ENCODE measurements around the gene PPP5C. TPM values are rescaled to one million over a fixed set of nuclear protein-coding genes. Genes with fewer than 3 reads are reported as not detected.

Gene PPP5C
- polyA plus RNA-seq, 1 donor from 2014 or later, result 99.3 TPM

DNA sequence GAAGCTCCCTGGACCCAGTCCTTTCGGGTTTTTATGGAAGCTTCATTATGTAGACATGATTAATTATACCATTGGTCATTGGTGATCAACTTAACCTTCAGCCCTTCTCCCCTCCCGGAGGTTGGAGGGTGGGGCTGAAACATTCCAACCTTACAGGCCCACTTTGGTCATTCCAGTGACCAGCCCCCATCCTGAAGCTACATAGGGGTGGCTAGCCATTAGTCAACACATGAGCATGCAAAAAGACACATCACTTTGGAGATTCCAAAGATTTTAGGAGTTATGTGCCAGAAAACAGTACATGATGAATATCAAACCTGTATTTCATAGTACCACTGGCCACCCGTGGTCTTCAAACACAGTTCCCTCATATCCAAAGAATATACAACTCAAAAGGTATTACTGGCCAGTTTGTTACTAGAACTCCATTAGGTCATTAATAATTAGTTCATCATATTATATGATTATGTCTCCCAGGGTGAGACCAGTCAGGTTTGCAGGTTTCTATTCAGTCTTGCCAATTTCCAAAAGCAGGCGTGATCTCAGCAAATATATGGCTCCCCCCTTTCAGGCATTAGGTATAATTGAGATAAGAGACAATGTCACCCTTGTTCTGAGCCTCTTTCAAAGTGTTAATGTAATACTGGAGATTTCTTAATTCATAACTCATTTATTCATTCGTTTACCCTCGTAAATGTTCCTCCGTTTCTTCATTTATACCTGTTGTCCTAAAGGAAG is 11.1 kb downstream of the PPP5C start:
- H3K27me3 ChIP-seq (ENCODE audit: insufficient read depth, low read depth, low read length), result no peaks in the 10 kb centered on the region
- TF ChIP-seq, protein P1, sequence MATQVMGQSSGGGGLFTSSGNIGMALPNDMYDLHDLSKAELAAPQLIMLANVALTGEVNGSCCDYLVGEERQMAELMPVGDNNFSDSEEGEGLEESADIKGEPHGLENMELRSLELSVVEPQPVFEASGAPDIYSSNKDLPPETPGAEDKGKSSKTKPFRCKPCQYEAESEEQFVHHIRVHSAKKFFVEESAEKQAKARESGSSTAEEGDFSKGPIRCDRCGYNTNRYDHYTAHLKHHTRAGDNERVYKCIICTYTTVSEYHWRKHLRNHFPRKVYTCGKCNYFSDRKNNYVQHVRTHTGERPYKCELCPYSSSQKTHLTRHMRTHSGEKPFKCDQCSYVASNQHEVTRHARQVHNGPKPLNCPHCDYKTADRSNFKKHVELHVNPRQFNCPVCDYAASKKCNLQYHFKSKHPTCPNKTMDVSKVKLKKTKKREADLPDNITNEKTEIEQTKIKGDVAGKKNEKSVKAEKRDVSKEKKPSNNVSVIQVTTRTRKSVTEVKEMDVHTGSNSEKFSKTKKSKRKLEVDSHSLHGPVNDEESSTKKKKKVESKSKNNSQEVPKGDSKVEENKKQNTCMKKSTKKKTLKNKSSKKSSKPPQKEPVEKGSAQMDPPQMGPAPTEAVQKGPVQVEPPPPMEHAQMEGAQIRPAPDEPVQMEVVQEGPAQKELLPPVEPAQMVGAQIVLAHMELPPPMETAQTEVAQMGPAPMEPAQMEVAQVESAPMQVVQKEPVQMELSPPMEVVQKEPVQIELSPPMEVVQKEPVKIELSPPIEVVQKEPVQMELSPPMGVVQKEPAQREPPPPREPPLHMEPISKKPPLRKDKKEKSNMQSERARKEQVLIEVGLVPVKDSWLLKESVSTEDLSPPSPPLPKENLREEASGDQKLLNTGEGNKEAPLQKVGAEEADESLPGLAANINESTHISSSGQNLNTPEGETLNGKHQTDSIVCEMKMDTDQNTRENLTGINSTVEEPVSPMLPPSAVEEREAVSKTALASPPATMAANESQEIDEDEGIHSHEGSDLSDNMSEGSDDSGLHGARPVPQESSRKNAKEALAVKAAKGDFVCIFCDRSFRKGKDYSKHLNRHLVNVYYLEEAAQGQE (IDR thresholded peaks at IDR 0.05; ENCODE audit: borderline replicate concordance), result no peak
- no peak for TF ChIP-seq TAF1 (IDR thresholded peaks at IDR 0.05; ENCODE audit: low read depth)
- TF ChIP-seq MXI1 (conservative IDR thresholded peaks at IDR 0.05; ENCODE audit: poor library complexity, severe bottlenecking), result no peak
- TF ChIP-seq EZH2 (IDR thresholded peaks at IDR 0.05; ENCODE audit: borderline replicate concordance, insufficient read depth, low read length, poor library complexity, severe bottlenecking), result no peak
- TF ChIP-seq EP300 (conservative IDR thresholded peaks at IDR 0.05; ENCODE audit: poor library complexity, severe bottlenecking), result no peak
- no peak for TF ChIP-seq SMC3 (conservative IDR thresholded peaks at IDR 0.05; ENCODE audit: poor library complexity)
- TF ChIP-seq, protein P2, sequence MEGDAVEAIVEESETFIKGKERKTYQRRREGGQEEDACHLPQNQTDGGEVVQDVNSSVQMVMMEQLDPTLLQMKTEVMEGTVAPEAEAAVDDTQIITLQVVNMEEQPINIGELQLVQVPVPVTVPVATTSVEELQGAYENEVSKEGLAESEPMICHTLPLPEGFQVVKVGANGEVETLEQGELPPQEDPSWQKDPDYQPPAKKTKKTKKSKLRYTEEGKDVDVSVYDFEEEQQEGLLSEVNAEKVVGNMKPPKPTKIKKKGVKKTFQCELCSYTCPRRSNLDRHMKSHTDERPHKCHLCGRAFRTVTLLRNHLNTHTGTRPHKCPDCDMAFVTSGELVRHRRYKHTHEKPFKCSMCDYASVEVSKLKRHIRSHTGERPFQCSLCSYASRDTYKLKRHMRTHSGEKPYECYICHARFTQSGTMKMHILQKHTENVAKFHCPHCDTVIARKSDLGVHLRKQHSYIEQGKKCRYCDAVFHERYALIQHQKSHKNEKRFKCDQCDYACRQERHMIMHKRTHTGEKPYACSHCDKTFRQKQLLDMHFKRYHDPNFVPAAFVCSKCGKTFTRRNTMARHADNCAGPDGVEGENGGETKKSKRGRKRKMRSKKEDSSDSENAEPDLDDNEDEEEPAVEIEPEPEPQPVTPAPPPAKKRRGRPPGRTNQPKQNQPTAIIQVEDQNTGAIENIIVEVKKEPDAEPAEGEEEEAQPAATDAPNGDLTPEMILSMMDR (IDR thresholded peaks at IDR 0.05; ENCODE audit: poor library complexity, severe bottlenecking), result no peak
- no peak for TF ChIP-seq POLR2AphosphoS5 (IDR thresholded peaks at IDR 0.05)
- no peak for TF ChIP-seq RAD21 (conservative IDR thresholded peaks at IDR 0.05)
- H3K4me2 ChIP-seq (ENCODE audit: low read length), result no peak overlapping the region
- no peaks in the 10 kb centered on the region for H3F3A ChIP-seq (ENCODE audit: insufficient read depth, low read length, poor library complexity, severe bottlenecking)
- peaks cover 4% of the 10 kb centered on the region for H3K79me2 ChIP-seq (replicated peaks; ENCODE audit: insufficient read depth, low read length)
- H3K9ac ChIP-seq (ENCODE audit: low read length), result no peak overlapping the region
- H3K9me2 ChIP-seq (ENCODE audit: insufficient read depth, low read length), result no peaks in the 10 kb centered on the region
- H3K36me3 ChIP-seq (ENCODE audit: insufficient read depth, low read length), result no peaks in the 10 kb centered on the region
- H3K4me3 ChIP-seq (ENCODE audit: low read length), result no peak overlapping the region
- no peak overlapping the region for H3K27ac ChIP-seq (ENCODE audit: low read length)
- no peaks in the 10 kb centered on the region for H3K9me3 ChIP-seq (ENCODE audit: low read length)
- no peak overlapping the region for H2AFZ ChIP-seq (ENCODE audit: low read depth, low read length)
- H4K20me1 ChIP-seq (ENCODE audit: insufficient read depth), result no peaks in the 10 kb centered on the region

DNA sequence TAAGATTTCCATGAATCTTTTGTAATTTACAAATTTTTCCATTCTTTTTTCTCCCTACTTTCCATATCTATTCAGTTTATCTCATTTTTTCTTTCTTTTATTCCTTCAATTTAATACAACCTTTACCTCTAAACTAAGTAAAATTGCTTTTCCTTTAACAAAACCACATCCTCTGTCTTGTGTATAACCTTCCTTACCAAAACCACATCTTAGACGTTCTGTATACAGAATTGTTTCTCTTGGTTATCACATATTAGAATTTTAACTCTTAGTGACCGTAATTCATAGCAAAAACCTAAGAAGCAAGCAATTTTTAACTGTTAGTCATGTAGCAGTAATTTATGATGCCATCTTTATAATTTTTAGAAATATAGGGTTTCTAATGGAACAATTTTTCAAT is 15.0 kb downstream of the PPP5C start:
- H3K4me2 ChIP-seq (ENCODE audit: low read length), result no peak overlapping the region
- TF ChIP-seq TAF1 (IDR thresholded peaks at IDR 0.05; ENCODE audit: low read depth) (no peak), EP300 (conservative IDR thresholded peaks at IDR 0.05; ENCODE audit: poor library complexity, severe bottlenecking) (no peak), RAD21 (conservative IDR thresholded peaks at IDR 0.05) (no peak), MXI1 (conservative IDR thresholded peaks at IDR 0.05; ENCODE audit: poor library complexity, severe bottlenecking) (no peak), EZH2 (IDR thresholded peaks at IDR 0.05; ENCODE audit: borderline replicate concordance, insufficient read depth, low read length, poor library complexity, severe bottlenecking) (no peak), SMC3 (conservative IDR thresholded peaks at IDR 0.05; ENCODE audit: poor library complexity) (no peak), POLR2AphosphoS5 (IDR thresholded peaks at IDR 0.05) (no peak)
- TF ChIP-seq, protein P1 (IDR thresholded peaks at IDR 0.05; ENCODE audit: borderline replicate concordance), result no peak
- TF ChIP-seq, protein P2 (IDR thresholded peaks at IDR 0.05; ENCODE audit: poor library complexity, severe bottlenecking), result no peak
- H3K36me3 ChIP-seq (ENCODE audit: insufficient read depth, low read length), result peaks cover 6% of the 10 kb centered on the region
- no peak overlapping the region for H3K4me3 ChIP-seq (ENCODE audit: low read length)
- H3K27me3 ChIP-seq (ENCODE audit: insufficient read depth, low read depth, low read length), result no peaks in the 10 kb centered on the region
- no peak overlapping the region for H2AFZ ChIP-seq (ENCODE audit: low read depth, low read length)
- H3F3A ChIP-seq (ENCODE audit: insufficient read depth, low read length, poor library complexity, severe bottlenecking), result no peaks in the 10 kb centered on the region
- no peaks in the 10 kb centered on the region for H3K9me2 ChIP-seq (ENCODE audit: insufficient read depth, low read length)
- no peaks in the 10 kb centered on the region for H3K9me3 ChIP-seq (ENCODE audit: low read length)
- peaks cover 4% of the 10 kb centered on the region for H3K79me2 ChIP-seq (replicated peaks; ENCODE audit: insufficient read depth, low read length)
- no peak overlapping the region for H3K27ac ChIP-seq (ENCODE audit: low read length)
- H3K9ac ChIP-seq (ENCODE audit: low read length), result no peak overlapping the region
- no peaks in the 10 kb centered on the region for H4K20me1 ChIP-seq (ENCODE audit: insufficient read depth)
